HG03095 (cell line): ENCODE results near the gene SOCS6.
"Not testable (repeated sequence)": the region's sequence is repeated elsewhere in the genome, so short reads cannot be mapped to it uniquely, and the experiment has no call there.

Experiments used
- ATAC-seq: cut with Tn5 transposase; IDR thresholded peaks from one replicate; pipeline ENCODE4 v1.9.1; 2021; ENCODE audit warnings: moderate library complexity; ENCODE audit not compliant: unreplicated experiment

Gene SOCS6

GRCh38 chr18:70288851-70289328 is at the start of gene SOCS6:
TSS of gene SOCS6 (plus strand) at chr18:70289045. CDS start at chr18:70324669, 35,624 bp downstream.
- ATAC-seq, result peak; percentile 63

- no peak for ATAC-seq
Observed at GRCh38 chr18:70243131-70243929, 45.5 kb upstream of the SOCS6 start.

GRCh38 chr18:70246061-70246466 is 42.8 kb upstream of the SOCS6 start:
- no peak for ATAC-seq

- ATAC-seq, result no peak
Observed at GRCh38 chr18:70249118-70249517, 39.7 kb upstream of the SOCS6 start.

GRCh38 chr18:70249861-70250260 is 39.0 kb upstream of the SOCS6 start:
- ATAC-seq, result not testable (repeated sequence)

- no peak for ATAC-seq
Observed at GRCh38 chr18:70250781-70251180, 38.1 kb upstream of the SOCS6 start.

GRCh38 chr18:70256184-70256583 is 32.7 kb upstream of the SOCS6 start:
- no peak for ATAC-seq

- no peak for ATAC-seq
Observed at GRCh38 chr18:70256994-70257393, 31.9 kb upstream of the SOCS6 start.

- no peak for ATAC-seq
Observed at GRCh38 chr18:70258243-70258642, 30.6 kb upstream of the SOCS6 start.

GRCh38 chr18:70260683-70261082 is 28.2 kb upstream of the SOCS6 start:
- ATAC-seq, result no peak

GRCh38 chr18:70261141-70261788 is 27.6 kb upstream of the SOCS6 start:
- no peak for ATAC-seq

GRCh38 chr18:70263336-70263735 is 25.5 kb upstream of the SOCS6 start:
- ATAC-seq, result no peak

- no peak for ATAC-seq
Observed at GRCh38 chr18:70271742-70272141, 17.1 kb upstream of the SOCS6 start.

GRCh38 chr18:70273021-70273420 is 15.8 kb upstream of the SOCS6 start:
- no peak for ATAC-seq

GRCh38 chr18:70276416-70277191 is 12.2 kb upstream of the SOCS6 start:
- ATAC-seq, result no peak

GRCh38 chr18:70279470-70279869 is 9.4 kb upstream of the SOCS6 start:
- ATAC-seq, result no peak

GRCh38 chr18:70280007-70280925 is 8.6 kb upstream of the SOCS6 start:
- no peak for ATAC-seq

- no peak for ATAC-seq
Observed at GRCh38 chr18:70284976-70285620, 3.7 kb upstream of the SOCS6 start.

- no peak for ATAC-seq
Observed at GRCh38 chr18:70287731-70288130, 1.1 kb upstream of the SOCS6 start.
